Right forelimb (tissue), 1 donor: ENCODE results near the gene SLC22A5.

Experiments used
- DNase-seq: peaks from one replicate; pipeline ENCODE4 v3.0.0-alpha.2; 2018

SLC22A5 gene

DNA sequence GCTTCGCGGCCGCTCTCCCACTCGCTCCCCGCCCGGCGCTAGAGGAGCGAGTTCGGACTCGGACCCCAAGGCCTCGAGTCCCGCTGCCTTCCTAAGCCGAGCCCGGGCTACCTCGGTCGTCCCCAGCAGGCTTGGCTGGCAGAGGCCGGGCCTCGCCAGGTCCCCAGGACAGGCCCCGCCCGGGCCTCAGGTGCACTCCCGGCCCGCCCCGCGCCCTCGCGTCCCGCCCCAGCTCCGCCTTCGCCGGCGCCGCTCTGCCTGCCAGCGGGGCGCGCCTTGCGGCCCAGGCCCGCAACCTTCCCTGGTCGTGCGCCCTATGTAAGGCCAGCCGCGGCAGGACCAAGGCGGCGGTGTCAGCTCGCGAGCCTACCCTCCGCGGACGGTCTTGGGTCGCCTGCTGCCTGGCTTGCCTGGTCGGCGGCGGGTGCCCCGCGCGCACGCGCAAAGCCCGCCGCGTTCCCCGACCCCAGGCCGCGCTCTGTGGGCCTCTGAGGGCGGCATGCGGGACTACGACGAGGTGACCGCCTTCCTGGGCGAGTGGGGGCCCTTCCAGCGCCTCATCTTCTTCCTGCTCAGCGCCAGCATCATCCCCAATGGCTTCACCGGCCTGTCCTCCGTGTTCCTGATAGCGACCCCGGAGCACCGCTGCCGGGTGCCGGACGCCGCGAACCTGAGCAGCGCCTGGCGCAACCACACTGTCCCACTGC is at the start of gene SLC22A5:
TSS of gene SLC22A5 (plus strand) at position 237 of the 707 bp plus-strand sequence. CDS start at position 500, 263 bp downstream.
- DNase-seq: peak; percentile 77

GRCh38 chr5:132319975-132320374 is 49.5 kb upstream of the SLC22A5 start:
- DNase-seq: no peak

DNA sequence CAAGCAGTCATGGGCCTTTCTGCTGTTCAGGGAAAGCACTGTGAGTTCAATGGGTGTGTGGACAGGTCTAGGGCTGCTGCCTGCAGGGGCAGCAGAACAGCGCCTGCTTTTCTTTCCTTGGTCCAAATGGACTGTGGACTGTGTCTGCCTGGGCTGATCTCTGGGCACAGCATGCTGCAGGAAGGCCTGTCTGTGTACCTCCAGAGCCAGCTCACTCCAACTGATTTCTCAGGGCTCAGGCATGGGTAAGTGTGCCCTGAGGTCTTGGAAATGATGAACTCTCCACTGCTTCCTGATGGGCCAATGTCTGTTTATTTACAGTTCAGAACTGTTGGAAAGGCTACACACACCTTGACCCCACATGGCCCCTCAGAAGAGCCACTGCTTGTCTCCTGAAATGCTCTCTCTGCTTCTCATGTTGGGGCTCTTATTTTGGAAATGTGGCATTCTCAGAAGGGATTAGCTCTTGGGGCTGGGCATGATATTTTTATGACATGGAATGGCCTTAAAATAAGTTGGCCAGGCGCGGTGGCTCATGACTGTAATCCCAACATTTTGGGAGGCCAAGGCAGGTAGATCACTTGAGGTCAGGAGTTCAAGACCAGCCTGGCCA is 48.3 kb upstream of the SLC22A5 start:
- DNase-seq: no peak

GRCh38 chr5:132322266-132322665 is 47.2 kb upstream of the SLC22A5 start:
- DNase-seq: no peak

DNA sequence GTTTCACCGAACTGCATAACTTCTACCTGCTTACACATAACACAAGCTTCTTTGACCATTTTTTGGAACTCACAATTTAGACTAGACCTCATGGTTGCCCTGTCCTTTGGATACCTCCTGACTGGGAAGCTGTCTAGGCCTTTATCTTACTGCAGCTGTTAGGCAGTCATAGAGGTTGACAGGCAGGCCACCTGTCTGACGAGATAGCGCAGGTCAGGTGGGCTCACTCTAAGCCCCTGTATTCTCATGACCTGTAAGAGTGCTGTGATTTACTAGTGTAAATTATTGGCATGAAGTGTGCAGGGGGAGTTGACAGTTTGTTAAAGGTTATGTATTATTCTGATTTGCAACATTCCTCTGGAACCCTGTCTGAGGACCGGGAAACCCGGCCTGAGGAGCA is 46.3 kb upstream of the SLC22A5 start:
- DNase-seq: no peak

- DNase-seq: no peak
Measured at GRCh38 chr5:132325691-132326090, 43.8 kb upstream of the SLC22A5 start.

- no peak for DNase-seq
Measured at GRCh38 chr5:132327252-132327955, 42.1 kb upstream of the SLC22A5 start.

GRCh38 chr5:132334812-132335211 is 34.7 kb upstream of the SLC22A5 start:
- no peak for DNase-seq

- no peak for DNase-seq
Measured at GRCh38 chr5:132335402-132335801, 34.1 kb upstream of the SLC22A5 start.

DNA sequence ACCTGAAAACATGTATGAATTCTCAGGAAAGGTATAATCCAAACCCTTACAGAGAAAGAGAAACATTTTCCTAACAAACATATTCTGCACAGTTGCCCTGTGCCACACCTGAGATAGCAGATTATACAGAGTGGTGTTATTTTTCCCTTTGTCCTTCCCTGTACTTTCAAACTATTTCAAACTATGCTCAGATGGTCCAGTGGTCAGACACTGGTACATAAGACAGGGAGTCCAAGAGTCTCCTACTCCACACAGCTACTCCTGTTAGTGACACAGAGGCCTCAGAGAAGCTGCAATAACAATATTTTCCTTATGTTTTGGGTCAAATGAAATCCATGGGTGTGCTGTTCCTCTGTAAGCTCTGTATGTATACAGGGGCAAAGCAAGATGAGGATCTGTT is 30.0 kb upstream of the SLC22A5 start:
- no peak for DNase-seq

GRCh38 chr5:132342291-132343180 is 27.0 kb upstream of the SLC22A5 start:
- no peak for DNase-seq

DNA sequence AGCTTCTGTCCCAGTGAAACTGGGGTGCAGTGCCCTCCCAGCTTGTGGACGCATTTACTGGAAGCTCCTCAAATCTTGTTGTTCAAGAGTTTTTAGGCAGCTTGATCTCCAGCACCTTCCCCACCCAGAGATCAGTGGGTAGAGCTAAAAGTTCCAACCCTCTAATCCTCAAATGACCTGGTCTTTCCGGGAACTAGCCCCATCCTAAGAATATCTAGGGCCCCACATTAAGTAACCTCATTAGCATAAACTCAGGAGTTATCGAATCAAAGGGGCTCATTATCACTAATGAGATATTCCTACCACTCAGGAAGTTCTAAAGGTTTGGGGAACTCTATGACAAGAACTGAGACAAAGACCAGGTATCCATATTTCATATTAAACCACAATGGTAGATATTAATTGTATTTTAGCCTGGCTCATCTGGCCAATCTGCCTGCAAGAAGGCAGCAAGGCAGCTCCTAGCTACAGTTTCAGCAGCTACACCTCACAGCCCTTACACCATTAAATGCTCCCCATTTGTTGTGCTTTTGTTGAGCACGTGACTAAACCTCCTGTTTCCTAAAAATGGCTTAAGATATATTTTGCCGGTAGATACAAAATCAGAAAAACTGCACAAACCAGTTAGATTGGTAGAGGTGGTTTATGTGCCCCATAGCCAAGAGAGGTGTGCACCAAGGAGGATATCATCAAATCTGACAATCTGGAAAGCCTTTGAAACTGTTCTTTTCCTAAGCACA is 24.6 kb upstream of the SLC22A5 start:
- no peak for DNase-seq

DNA sequence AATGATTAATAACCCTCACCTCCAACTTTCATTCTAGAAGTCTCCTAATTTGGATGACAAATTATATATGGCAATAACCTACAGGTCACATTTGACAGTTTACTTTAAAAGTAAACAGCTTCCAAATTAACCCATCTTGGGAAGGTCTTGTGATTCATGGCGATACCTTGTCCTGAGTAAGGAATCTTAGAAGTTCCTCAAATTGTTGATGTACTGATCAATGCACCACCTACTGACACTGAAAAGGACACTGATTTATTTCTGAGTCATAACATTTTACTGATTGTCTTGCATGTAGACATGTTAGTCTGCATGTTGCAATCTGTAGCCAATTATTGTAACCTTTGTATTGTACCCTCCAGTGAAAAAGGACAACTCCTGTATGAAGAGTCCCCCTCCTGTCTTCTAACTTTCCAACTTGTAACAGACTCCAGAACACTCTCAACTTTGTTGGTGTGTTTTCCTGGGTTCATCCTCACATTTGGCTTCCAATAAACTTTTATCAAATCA is 16.0 kb upstream of the SLC22A5 start:
- DNase-seq: no peak

- no peak for DNase-seq
Measured at GRCh38 chr5:132354381-132355139, 14.9 kb upstream of the SLC22A5 start.

DNA sequence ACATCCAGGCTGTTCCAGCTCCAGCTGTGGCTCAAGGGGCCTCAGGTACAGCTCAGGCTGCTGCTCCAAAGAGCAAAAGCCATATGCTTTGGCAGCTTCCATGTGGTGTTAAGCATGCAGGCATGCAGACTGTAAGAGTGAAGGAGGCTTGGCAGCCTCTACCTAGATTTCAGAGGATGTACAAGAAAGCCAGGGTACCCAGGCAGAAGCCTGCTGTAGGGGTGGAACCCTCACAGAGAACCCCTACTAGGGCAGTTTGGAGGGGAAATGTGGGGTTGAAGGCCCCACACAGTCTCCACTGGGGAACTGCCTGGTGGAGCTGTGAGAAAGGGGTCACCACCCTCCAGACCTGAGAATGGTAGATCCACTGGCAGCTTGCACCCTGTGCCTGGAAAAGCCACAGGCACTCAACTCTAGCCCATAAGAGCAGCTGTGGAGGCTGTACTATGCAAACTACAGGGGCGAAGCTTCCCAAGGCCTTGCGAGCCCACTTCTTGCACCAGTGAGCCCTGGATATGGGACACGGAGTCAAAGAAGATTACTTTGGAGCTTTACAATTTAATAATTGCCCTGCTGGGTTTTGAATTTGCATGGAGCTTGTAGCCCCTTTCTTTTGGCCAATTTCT is 14.3 kb upstream of the SLC22A5 start:
- DNase-seq: no peak

- DNase-seq: no peak
Measured at GRCh38 chr5:132358775-132359174, 10.7 kb upstream of the SLC22A5 start.

DNA sequence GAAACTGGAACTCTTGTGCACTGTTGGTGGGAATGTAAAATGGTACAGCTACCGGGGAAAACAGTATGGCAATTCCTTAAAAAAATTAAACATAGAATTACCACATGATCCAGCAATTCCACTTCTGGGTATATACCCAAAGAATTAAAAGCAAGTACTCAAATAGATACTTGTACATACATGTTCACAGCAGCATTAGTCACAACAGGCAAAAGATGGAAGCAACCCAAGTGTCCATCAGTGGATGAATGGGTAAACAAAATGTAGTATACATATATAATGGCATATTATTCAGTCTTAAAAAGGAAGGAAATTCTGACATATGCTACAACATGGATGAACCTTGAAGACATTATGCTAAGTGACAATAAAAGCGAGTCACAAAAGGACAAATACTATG is 7.4 kb upstream of the SLC22A5 start:
- DNase-seq: no peak

DNA sequence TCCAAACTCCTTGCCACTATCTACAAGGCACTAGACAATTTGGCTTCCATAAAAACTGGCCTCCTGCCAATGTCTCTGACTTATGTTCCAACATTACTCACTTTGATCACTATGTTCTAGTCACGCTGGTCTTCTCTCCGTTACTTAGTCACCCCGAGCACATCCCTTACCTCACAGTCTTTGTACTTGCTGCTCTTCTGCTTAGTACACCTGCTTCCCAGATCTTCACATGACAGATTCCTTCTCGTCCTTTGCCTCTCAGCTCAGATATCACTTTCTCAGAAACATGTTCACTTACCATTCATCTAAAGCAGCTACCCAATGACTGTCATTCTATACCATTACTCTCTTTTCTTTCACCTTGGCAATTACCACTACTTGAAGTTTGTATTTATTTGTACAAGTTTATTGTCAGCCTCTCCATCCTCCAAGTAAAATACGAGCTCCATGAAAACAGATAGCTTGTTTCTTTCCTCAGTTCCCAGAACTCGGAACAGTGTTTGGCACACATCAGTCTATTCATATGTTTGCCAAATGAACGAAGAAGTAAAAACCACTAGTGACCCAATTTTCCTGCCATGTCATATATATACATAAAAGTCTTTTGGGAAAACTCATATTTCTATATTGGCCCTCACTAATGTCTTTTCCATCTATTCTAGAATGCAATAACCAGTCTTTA is 5.9 kb upstream of the SLC22A5 start:
- no peak for DNase-seq

GRCh38 chr5:132364319-132364718 is 5.2 kb upstream of the SLC22A5 start:
- no peak for DNase-seq

DNA sequence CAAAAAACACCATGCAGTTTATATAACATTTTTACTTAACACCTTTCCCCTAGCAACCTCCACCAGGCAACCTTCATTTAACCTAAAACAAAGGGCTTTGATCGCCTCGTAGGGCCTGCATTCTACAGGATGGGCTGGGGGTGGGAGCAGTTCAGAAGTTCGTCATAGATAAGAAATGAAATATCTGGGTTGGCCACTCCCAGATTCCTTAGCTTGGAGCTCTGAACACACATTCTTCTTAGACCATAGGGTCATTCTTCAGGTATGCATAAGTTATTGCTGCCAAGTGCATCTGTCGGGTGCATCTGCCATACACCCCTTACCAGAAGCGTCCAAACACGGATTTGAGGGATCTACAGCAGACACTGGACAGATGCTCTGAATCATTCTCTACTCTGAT is 4.3 kb upstream of the SLC22A5 start:
- DNase-seq: no peak
